HG03196 (cell line): ENCODE results near the gene GPAM.
"Not testable (repeated sequence)": the region's sequence is repeated elsewhere in the genome, so short reads cannot be mapped to it uniquely, and the experiment has no call there.

Experiments
- ATAC-seq: cut with Tn5 transposase; IDR thresholded peaks from one replicate; pipeline ENCODE4 v1.9.1; 2021; ENCODE audit not compliant: unreplicated experiment

The GPAM gene

GRCh38 chr10:112216966-112217365 lies 33.4 kb upstream of the GPAM start:
- no peak for ATAC-seq

- no peak for ATAC-seq
Measured at GRCh38 chr10:112216151-112216550, 32.6 kb upstream of the GPAM start.

GRCh38 chr10:112215342-112215774 lies 31.8 kb upstream of the GPAM start:
- no peak for ATAC-seq

- ATAC-seq = no peak
Measured at GRCh38 chr10:112214298-112214926, 30.8 kb upstream of the GPAM start.

GRCh38 chr10:112213836-112214235 lies 30.3 kb upstream of the GPAM start:
- ATAC-seq = no peak

GRCh38 chr10:112213098-112213823 lies 29.7 kb upstream of the GPAM start:
- no peak for ATAC-seq

GRCh38 chr10:112210666-112211065 lies 27.1 kb upstream of the GPAM start:
- ATAC-seq = no peak

- no peak for ATAC-seq
Measured at GRCh38 chr10:112209684-112210131, 26.1 kb upstream of the GPAM start.

- ATAC-seq = no peak
Measured at GRCh38 chr10:112208997-112209396, 25.4 kb upstream of the GPAM start.

- no peak for ATAC-seq
Measured at GRCh38 chr10:112208292-112208691, 24.7 kb upstream of the GPAM start.

- peak; percentile 69 for ATAC-seq
Measured at GRCh38 chr10:112203328-112204076, 19.9 kb upstream of the GPAM start.

GRCh38 chr10:112202561-112203241 lies 19.1 kb upstream of the GPAM start:
- ATAC-seq = peak; percentile 89

GRCh38 chr10:112202076-112202475 lies 18.5 kb upstream of the GPAM start:
- no peak for ATAC-seq

- ATAC-seq = no peak
Measured at GRCh38 chr10:112201334-112201733, 17.8 kb upstream of the GPAM start.

GRCh38 chr10:112200259-112200658 lies 16.7 kb upstream of the GPAM start:
- not testable (repeated sequence) for ATAC-seq

- ATAC-seq = not testable (repeated sequence)
Measured at GRCh38 chr10:112197662-112198061, 14.1 kb upstream of the GPAM start.

GRCh38 chr10:112195224-112195623 lies 11.7 kb upstream of the GPAM start:
- no peak for ATAC-seq

- no peak for ATAC-seq
Measured at GRCh38 chr10:112191791-112192190, 8.2 kb upstream of the GPAM start.

- no peak for ATAC-seq
Measured at GRCh38 chr10:112191041-112191590, 7.6 kb upstream of the GPAM start.

GRCh38 chr10:112189465-112189864 lies 5.9 kb upstream of the GPAM start:
- ATAC-seq = no peak

- ATAC-seq = no peak
Measured at GRCh38 chr10:112187527-112187926, 4.0 kb upstream of the GPAM start.
